ENCODE measurements around the gene FBXL14.

FBXL14 gene

GRCh38 chr12:1567852-1568251 lies 26.5 kb downstream of the FBXL14 start:
- H3K27ac ChIP-seq (ENCODE audit: low read length): no peak overlapping the region
- TF ChIP-seq EZH2 (optimal IDR thresholded peaks at IDR 0.05; ENCODE audit: low read depth, low read length) (no peak), EZH2phosphoT487 (IDR thresholded peaks at IDR 0.05; ENCODE audit: low read length) (no peak), CTCF (IDR thresholded peaks at IDR 0.05; ENCODE audit: low read length) (no peak)
- no peak overlapping the region for H3K4me2 ChIP-seq (ENCODE audit: low read depth, low read length)
- no peaks in the 10 kb centered on the region for H3K9me3 ChIP-seq (replicated peaks; ENCODE audit: insufficient read depth, low read length)
- H4K20me1 ChIP-seq (ENCODE audit: insufficient read depth, low read length): peaks cover 33% of the 10 kb centered on the region
- no peaks in the 10 kb centered on the region for H3K36me3 ChIP-seq (replicated peaks; ENCODE audit: insufficient read depth, low read length)
- no peaks in the 10 kb centered on the region for H3K9me2 ChIP-seq (replicated peaks; ENCODE audit: insufficient read depth, low read length)
- no peak overlapping the region for H3K4me3 ChIP-seq (ENCODE audit: low read length)
- no peak for DNase-seq
- H3K4me1 ChIP-seq (ENCODE audit: low read length): no peaks in the 10 kb centered on the region
- no peak overlapping the region for H3K9ac ChIP-seq (ENCODE audit: low read length)
- no peaks in the 10 kb centered on the region for H3K27me3 ChIP-seq (replicated peaks; ENCODE audit: insufficient read depth, low read length)
- no peak overlapping the region for H2AFZ ChIP-seq (ENCODE audit: low read length)
- H3F3A ChIP-seq (ENCODE audit: insufficient read depth, low read length): no peaks in the 10 kb centered on the region; the same call in 1 of the 2 replicates
- peaks cover 97% of the 10 kb centered on the region for H3K79me2 ChIP-seq (ENCODE audit: low read length)

DNA sequence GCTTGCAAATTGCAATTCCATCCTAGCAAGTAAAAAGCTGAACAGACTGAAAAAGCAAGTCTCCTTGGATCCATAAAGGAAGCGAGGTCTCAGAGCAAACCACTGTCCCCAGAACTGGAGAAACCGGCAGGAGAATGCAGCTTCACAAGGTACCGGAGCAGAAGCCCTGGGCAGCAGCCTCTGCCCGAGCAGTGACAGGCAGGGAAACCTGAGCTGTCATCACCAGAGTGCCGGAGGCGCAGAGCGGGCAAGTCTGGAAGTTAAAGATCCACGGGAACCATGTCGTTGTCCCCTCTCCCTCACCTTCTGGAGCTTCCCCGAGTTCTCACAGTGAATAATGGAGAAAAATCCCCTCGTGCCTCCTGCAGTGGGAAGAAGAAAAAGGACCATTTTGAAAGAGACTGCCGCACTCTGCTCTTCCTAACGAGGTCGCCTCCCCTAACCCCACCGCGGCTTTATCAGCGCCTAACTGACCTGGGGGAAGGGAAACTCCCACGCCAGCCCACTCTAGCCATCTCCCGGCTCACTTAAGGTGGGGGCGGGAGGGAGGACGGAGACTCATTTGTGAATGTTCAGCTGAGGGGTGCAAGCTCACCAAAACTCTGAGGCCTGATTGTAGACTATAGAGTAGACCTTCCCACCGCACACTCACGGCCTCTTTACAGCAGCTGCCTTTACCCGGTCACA lies 27.8 kb downstream of the FBXL14 start:
- H3K4me1 ChIP-seq (ENCODE audit: low read length): no peaks in the 10 kb centered on the region
- no peak overlapping the region for H3K27ac ChIP-seq (ENCODE audit: low read length)
- no peak overlapping the region for H3K4me2 ChIP-seq (ENCODE audit: low read depth, low read length)
- no peaks in the 10 kb centered on the region for H3K36me3 ChIP-seq (replicated peaks; ENCODE audit: insufficient read depth, low read length)
- H2AFZ ChIP-seq (ENCODE audit: low read length): no peak overlapping the region
- H3K27me3 ChIP-seq (replicated peaks; ENCODE audit: insufficient read depth, low read length): no peaks in the 10 kb centered on the region
- peaks cover 96% of the 10 kb centered on the region for H3K79me2 ChIP-seq (ENCODE audit: low read length)
- H3F3A ChIP-seq (ENCODE audit: insufficient read depth, low read length): no peaks in the 10 kb centered on the region; the same call in 1 of the 2 replicates
- H3K9me2 ChIP-seq (replicated peaks; ENCODE audit: insufficient read depth, low read length): no peaks in the 10 kb centered on the region
- H3K4me3 ChIP-seq (ENCODE audit: low read length): no peak overlapping the region
- no peak for DNase-seq
- H3K9ac ChIP-seq (ENCODE audit: low read length): no peak overlapping the region
- H3K9me3 ChIP-seq (replicated peaks; ENCODE audit: insufficient read depth, low read length): no peaks in the 10 kb centered on the region
- TF ChIP-seq EZH2phosphoT487 (IDR thresholded peaks at IDR 0.05; ENCODE audit: low read length) (no peak), CTCF (IDR thresholded peaks at IDR 0.05; ENCODE audit: low read length) (no peak), EZH2 (optimal IDR thresholded peaks at IDR 0.05; ENCODE audit: low read depth, low read length) (no peak)
- peaks cover 26% of the 10 kb centered on the region; the same call in 1 of the 2 replicates for H4K20me1 ChIP-seq (ENCODE audit: insufficient read depth, low read length)

- Histone ChIP-seq H3K4me3 (ENCODE audit: low read length) (no peak overlapping the region), H3K79me2 (ENCODE audit: low read length) (peaks cover 97% of the 10 kb centered on the region)
These were observed 29.2 kb downstream of the FBXL14 start for GRCh38 chr12:1565172-1565571.

More at GRCh38 chr12:1565172-1565571, 29.2 kb downstream of the FBXL14 start:
- Histone ChIP-seq H3K27me3 (replicated peaks; ENCODE audit: insufficient read depth, low read length) (no peaks in the 10 kb centered on the region), H2AFZ (ENCODE audit: low read length) (no peak overlapping the region), H3K4me2 (ENCODE audit: low read depth, low read length) (no peak overlapping the region), H4K20me1 (ENCODE audit: insufficient read depth, low read length) (peaks cover 28% of the 10 kb centered on the region), H3K9me3 (replicated peaks; ENCODE audit: insufficient read depth, low read length) (no peaks in the 10 kb centered on the region), H3F3A (ENCODE audit: insufficient read depth, low read length) (no peaks in the 10 kb centered on the region; the same call in 1 of the 2 replicates), H3K36me3 (replicated peaks; ENCODE audit: insufficient read depth, low read length) (no peaks in the 10 kb centered on the region), H3K27ac (ENCODE audit: low read length) (no peak overlapping the region), H3K4me1 (ENCODE audit: low read length) (no peaks in the 10 kb centered on the region), H3K9ac (ENCODE audit: low read length) (no peak overlapping the region), H3K9me2 (replicated peaks; ENCODE audit: insufficient read depth, low read length) (no peaks in the 10 kb centered on the region)
- TF ChIP-seq EZH2 (optimal IDR thresholded peaks at IDR 0.05; ENCODE audit: low read depth, low read length) (no peak), EZH2phosphoT487 (IDR thresholded peaks at IDR 0.05; ENCODE audit: low read length) (no peak), CTCF (IDR thresholded peaks at IDR 0.05; ENCODE audit: low read length) (no peak)
- DNase-seq: no peak
